GM12875 (cell line): ENCODE results near the gene ZNF493.

Experiments
- H3K4me3 ChIP-seq: one replicate; pipeline ENCODE4 v1.5.1; 2011; ENCODE audit warnings: low read depth, low read length, control low read depth
- CTCF ChIP-seq: IDR thresholded peaks from 2 replicates; pipeline ENCODE4 v1.5.1; 2011; ENCODE audit warnings: low read depth, mild to moderate bottlenecking, control low read depth, inconsistent platforms, low read length, moderate library complexity, borderline replicate concordance; ENCODE audit not compliant: insufficient read depth

Gene ZNF493

GRCh38 chr19:21398851-21399250, 1.9 kb downstream of the ZNF493 start:
- no peak overlapping the region for H3K4me3 ChIP-seq
- TF ChIP-seq CTCF: no peak

- no peak for TF ChIP-seq CTCF
- H3K4me3 ChIP-seq: no peak overlapping the region
Observed at GRCh38 chr19:21402303-21402985, 5.5 kb downstream of the ZNF493 start.

GRCh38 chr19:21410166-21410565, 13.2 kb downstream of the ZNF493 start:
- TF ChIP-seq CTCF: no peak

GRCh38 chr19:21422244-21422643, 25.3 kb downstream of the ZNF493 start:
- no peak for TF ChIP-seq CTCF
- no peak overlapping the region for H3K4me3 ChIP-seq

More at GRCh38 chr19:21410166-21410565, 13.2 kb downstream of the ZNF493 start:
- H3K4me3 ChIP-seq: no peak overlapping the region

- H3K4me3 ChIP-seq: no peak overlapping the region
- no peak for TF ChIP-seq CTCF
Observed at GRCh38 chr19:21423057-21424041, 26.4 kb downstream of the ZNF493 start.

GRCh38 chr19:21430675-21431074, 33.7 kb downstream of the ZNF493 start:
- TF ChIP-seq CTCF: no peak
- H3K4me3 ChIP-seq: no peak overlapping the region
